Measurements from ENCODE around the gene KCMF1. TPM values are rescaled to one million over a fixed set of nuclear protein-coding genes. Genes with fewer than 3 reads are reported as not detected.

The KCMF1 gene
- total RNA-seq = 45.8 and 46.4 TPM in 2 replicates

DNA sequence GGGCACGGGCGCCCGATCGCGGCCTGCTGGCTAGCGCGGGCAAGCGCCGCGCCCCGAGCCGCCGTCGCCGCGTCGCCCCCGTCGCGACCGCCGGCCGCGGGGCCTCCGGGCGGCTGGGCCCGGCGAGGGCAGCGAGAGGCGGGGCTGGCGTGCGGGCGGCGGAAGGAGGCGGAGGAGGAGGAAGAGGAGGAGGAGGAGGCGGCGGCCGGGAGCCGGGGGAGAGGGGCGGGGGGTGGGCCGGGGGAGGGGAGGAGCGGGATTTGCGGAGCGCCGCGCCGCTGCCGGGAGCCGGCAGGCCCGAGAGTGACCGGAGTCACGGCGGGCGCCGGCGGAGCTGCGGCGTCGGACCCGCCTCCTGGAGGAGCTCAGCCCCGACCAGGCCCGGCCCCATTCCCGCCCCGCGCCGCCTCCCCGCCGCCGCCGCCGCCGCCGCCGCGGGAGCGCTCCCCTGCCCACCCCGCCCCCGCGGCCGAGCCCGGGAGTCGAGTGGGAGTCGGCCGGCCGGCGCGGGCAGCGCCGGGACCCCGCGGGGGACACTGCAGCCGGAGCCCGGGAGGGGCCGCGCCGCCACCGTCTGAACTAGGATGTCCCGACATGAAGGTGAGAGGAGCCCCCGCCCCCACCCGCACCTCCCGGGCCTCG, at the start of gene KCMF1:
Gene KCMF1, plus strand, starts transcription at position 294 of the 642 bp plus-strand sequence. Its CDS starts 291 bp downstream, at position 585.

Other genes starting within 250 kb of the KCMF1 start
- 1.1 and 2.2 TPM in 2 replicates for gene TRABD2A, start 90.1 kb upstream of the KCMF1 start, total RNA-seq
- gene TMSB10, start 65.5 kb upstream of the KCMF1 start, total RNA-seq = 7,898 and 10,549 TPM in 2 replicates
- 1.6 and 2.9 TPM in 2 replicates for gene TCF7L1, start 162.2 kb downstream of the KCMF1 start, total RNA-seq